ENCODE data around the gene EEPD1. TPM values are rescaled to one million over a fixed set of nuclear protein-coding genes. Genes with fewer than 3 reads are reported as not detected.

The EEPD1 gene
- total RNA-seq, 4 donors from 2014 or later = 19.8 to 46.3 (median 29.3) TPM

GRCh38 chr7:36288501-36288900 is 135.4 kb downstream of the EEPD1 start:
- H3K4me3 ChIP-seq = no peak overlapping the region
- H3K4me1 ChIP-seq = peaks cover 7 to 38% (median 13%) of the 10 kb centered on the region in 4 donors
- no peak for TF ChIP-seq POLR2A (IDR thresholded peaks at IDR 0.05)
- TF ChIP-seq, protein P1, sequence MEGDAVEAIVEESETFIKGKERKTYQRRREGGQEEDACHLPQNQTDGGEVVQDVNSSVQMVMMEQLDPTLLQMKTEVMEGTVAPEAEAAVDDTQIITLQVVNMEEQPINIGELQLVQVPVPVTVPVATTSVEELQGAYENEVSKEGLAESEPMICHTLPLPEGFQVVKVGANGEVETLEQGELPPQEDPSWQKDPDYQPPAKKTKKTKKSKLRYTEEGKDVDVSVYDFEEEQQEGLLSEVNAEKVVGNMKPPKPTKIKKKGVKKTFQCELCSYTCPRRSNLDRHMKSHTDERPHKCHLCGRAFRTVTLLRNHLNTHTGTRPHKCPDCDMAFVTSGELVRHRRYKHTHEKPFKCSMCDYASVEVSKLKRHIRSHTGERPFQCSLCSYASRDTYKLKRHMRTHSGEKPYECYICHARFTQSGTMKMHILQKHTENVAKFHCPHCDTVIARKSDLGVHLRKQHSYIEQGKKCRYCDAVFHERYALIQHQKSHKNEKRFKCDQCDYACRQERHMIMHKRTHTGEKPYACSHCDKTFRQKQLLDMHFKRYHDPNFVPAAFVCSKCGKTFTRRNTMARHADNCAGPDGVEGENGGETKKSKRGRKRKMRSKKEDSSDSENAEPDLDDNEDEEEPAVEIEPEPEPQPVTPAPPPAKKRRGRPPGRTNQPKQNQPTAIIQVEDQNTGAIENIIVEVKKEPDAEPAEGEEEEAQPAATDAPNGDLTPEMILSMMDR (IDR thresholded peaks at IDR 0.05) = no peak
- no peak for DNase-seq
- H3K27me3 ChIP-seq = no peaks in the 10 kb centered on the region
- H3K27ac ChIP-seq = peak overlapping the region in 1 of 4 donors; percentile 65
- no peaks in the 10 kb centered on the region for H3K9me3 ChIP-seq
- peaks cover 0 to 9% (median 0%) of the 10 kb centered on the region in 3 donors for H3K36me3 ChIP-seq

DNA sequence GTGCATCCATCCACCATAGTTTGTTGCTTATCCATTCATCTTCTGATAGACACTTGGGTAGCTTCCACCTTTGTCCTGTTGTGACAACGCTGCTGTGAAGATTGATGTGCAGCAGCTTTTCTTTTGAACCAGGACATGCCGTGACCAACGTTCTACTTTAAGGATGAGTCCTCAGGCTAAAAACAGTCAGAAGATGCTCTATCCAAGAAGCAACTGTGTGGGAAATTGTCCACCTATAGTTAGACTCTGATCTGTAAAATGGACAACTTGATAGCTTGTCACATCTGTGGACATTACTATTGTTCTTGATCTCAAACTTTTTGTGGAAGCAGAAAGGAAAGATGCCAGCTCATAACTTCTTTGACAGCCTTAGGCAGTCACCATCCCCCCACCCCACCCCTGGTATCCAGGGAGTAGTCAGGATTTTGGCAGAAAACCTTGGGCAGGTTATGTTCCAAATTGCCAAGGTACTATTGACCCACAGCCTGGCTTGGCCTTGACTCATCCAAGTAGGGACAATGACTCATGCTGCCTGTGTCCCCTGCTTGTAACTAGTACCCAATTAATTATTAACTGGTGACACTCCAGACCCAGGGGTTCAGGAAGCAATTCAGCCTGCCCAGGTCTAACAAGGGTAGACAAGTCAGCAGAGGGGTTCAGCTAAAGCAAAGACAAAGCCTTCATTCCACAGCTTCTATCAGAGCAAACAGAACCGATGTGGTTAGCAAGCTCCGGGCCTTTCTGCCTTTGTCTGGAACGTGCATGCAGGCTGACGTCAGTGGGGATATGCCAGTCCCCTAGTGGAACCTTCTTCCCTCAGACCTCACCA is 137.0 kb downstream of the EEPD1 start:
- no peaks in the 10 kb centered on the region for H3K27me3 ChIP-seq
- H3K27ac ChIP-seq = peak overlapping the region in 2 of 4 donors; percentile 66 to 91
- no peak for TF ChIP-seq POLR2A (IDR thresholded peaks at IDR 0.05)
- TF ChIP-seq, protein P1 (IDR thresholded peaks at IDR 0.05) = peak in 1 of 6 experiments; percentile 14
- H3K36me3 ChIP-seq = peaks cover 0 to 9% (median 0%) of the 10 kb centered on the region in 3 donors
- no peak overlapping the region for H3K4me3 ChIP-seq
- no peaks in the 10 kb centered on the region for H3K9me3 ChIP-seq
- peak in 2 of 3 donors; percentile 65 to 81 for DNase-seq
- H3K4me1 ChIP-seq = peaks cover 7 to 38% (median 12%) of the 10 kb centered on the region in 4 donors

GRCh38 chr7:36291387-36292316 is 138.6 kb downstream of the EEPD1 start:
- TF ChIP-seq POLR2A (IDR thresholded peaks at IDR 0.05) = peak in 1 of 2 donors; percentile 44
- TF ChIP-seq, protein P1 (IDR thresholded peaks at IDR 0.05) = peak; percentile 77 to 99 (median 98)
- Histone ChIP-seq H3K4me1 (peaks cover 6 to 31% (median 8%) of the 10 kb centered on the region in 4 donors), H3K4me3 (peak overlapping the region in 2 of 4 donors; percentile 27 to 42)

GRCh38 chr7:36295090-36295489 is 142.0 kb downstream of the EEPD1 start:
- Histone ChIP-seq H3K4me3 (no peak overlapping the region), H3K36me3 (peaks cover 0 to 32% (median 0%) of the 10 kb centered on the region in 3 donors), H3K27me3 (no peaks in the 10 kb centered on the region), H3K27ac (no peak overlapping the region), H3K4me1 (peaks cover 0 to 19% (median 4%) of the 10 kb centered on the region in 4 donors), H3K9me3 (no peaks in the 10 kb centered on the region)
- TF ChIP-seq POLR2A (IDR thresholded peaks at IDR 0.05) = no peak
- TF ChIP-seq, protein P1 (IDR thresholded peaks at IDR 0.05) = no peak
- no peak for DNase-seq

More at GRCh38 chr7:36291387-36292316, 138.6 kb downstream of the EEPD1 start:
- peak; percentile 79 to 93 (median 90) for DNase-seq
- H3K27me3 ChIP-seq = no peaks in the 10 kb centered on the region
- H3K36me3 ChIP-seq = peaks cover 0 to 9% (median 0%) of the 10 kb centered on the region in 3 donors
- no peaks in the 10 kb centered on the region for H3K9me3 ChIP-seq
- peak overlapping the region; percentile 27 to 91 (median 70) for H3K27ac ChIP-seq

GRCh38 chr7:36296284-36296683 is 143.2 kb downstream of the EEPD1 start:
- DNase-seq = no peak
- H3K9me3 ChIP-seq = no peaks in the 10 kb centered on the region

More at GRCh38 chr7:36296284-36296683, 143.2 kb downstream of the EEPD1 start:
- TF ChIP-seq, protein P1 (IDR thresholded peaks at IDR 0.05) = no peak
- TF ChIP-seq POLR2A (IDR thresholded peaks at IDR 0.05) = no peak
- Histone ChIP-seq H3K27ac (no peak overlapping the region), H3K27me3 (no peaks in the 10 kb centered on the region), H3K4me1 (peaks cover 0 to 9% (median under 1%) of the 10 kb centered on the region in 4 donors), H3K4me3 (no peak overlapping the region), H3K36me3 (peaks cover 0 to 37% (median 0%) of the 10 kb centered on the region in 3 donors)

All from Peyer's patch (tissue), 4 donors.